Activated CD4-positive, alpha-beta T cell treated with anti-CD3 and anti-CD28 coated beads for 24 hours (primary cell): Measurements from ENCODE around the gene PRLHR.
A peak's percentile ranks its signal among the peaks of the same experiment; 100 is the strongest.
"Not testable (repeated sequence)": the region's sequence is repeated elsewhere in the genome, so short reads cannot be mapped to it uniquely, and the experiment has no call there.

Source experiments
- DNase-seq, 2 donors: peaks; one replicate each; pipeline ENCODE4 v3.0.0-alpha.2; 2020; ENCODE audit warnings: low read depth in 2 of 2

The PRLHR gene

DNA sequence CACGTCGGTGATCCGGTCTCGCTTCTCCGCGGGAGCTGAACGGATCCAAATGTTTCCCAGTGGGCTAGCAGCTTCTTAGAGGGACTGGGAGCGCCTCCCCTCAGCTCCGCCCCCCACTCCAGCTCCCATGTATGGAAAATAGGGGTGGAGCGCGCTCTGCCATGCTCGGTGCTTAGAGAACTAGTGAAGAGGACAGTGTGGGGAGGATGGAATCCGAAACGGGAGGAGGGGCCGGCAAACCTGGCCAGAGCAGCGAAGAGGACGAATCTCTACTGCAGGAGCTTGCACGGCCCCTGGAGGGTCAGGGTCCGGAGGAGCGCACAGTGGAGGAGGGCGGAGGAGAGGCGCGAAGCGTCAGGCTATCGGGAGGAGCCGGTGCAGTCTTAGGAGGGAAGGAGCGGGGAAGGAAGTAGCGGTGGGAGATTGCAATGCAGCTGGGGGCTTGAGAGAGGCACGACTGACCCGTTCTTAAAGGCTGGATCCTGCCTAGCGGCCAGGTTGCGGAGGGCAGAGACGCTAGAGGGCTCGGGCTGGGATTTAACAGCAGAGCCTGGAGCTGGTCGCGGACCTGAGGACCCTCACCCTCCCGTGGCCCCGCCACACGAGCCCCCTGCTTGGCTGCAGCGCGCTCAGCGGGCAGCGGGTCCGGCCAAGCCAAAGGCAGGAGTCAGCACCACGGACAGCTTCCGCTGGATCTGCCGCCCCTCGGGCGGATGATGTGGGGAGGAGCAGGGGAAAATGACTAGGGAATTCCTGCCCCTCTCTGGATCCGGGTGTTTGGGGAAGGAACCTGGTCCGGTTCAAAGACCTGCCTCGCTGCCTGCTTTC, at the start of gene PRLHR:
PRLHR (minus strand) TSS at position 51 of the 828 bp plus-strand sequence. CDS start 404 bp downstream, outside the sequence.
- DNase-seq = no peak

DNA sequence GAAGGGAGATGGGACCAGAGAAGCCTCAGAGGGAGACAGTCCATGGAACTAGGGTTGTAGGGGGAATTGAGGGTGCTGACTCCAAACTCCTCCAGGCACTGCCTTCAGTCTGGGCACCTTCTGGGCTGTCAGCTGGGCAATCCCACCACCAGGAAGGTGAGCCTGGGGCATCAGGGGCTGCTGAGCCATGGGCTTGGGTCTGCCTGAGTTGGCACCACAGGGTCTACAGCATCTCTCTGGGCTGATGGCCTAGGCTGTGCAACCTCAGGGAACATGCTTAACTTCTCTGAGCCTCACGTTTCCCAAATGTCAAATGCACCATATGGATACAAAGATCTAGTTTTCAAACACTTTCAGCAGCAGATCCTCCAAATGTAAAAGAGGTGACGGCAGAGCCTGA, 46.8 kb upstream of the PRLHR start:
- DNase-seq = no peak

DNA sequence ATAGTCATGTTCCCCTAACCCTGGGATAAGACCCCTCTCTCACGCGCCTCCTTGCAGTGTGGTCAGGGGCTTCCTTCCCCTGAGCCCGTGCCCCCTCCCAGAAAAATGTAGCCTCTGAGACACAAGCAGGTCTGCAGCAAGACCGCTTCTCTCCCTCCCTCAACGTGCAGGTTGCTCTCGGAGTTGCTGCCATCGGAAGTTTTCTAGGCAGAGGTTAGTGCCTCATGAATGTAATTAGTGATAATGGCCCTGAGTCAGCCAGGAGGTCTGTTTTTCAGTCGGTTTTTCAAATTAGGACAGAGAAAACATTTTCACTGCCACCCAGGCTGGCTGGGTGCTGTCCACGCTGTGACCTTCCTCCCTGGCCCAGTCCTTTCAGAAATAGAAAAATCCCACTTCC, 43.2 kb upstream of the PRLHR start:
- no peak for DNase-seq

GRCh38 chr10:118635674-118636402, 40.4 kb upstream of the PRLHR start:
- DNase-seq = no peak

GRCh38 chr10:118633786-118634185, 38.3 kb upstream of the PRLHR start:
- DNase-seq = no peak

GRCh38 chr10:118629211-118629610, 33.8 kb upstream of the PRLHR start:
- no peak for DNase-seq

DNA sequence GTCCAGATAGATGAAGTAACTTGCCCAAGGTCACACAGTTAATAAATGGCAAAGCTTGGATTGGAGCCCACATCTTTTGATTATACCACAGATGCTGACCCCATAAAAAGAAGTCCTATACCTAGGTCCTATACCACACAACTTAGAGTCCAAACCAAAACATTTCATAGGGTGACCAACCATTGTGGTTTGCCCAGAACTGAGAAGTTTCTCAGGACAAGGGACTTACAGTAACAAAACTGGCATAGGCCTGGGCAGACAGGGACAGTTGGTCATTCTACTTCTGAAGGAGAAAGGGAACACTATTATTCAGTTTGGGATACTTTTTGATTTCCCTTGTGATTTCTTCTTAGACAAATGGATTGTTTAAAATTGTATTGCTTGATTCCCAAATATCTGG, 32.9 kb upstream of the PRLHR start:
- DNase-seq = no peak

DNA sequence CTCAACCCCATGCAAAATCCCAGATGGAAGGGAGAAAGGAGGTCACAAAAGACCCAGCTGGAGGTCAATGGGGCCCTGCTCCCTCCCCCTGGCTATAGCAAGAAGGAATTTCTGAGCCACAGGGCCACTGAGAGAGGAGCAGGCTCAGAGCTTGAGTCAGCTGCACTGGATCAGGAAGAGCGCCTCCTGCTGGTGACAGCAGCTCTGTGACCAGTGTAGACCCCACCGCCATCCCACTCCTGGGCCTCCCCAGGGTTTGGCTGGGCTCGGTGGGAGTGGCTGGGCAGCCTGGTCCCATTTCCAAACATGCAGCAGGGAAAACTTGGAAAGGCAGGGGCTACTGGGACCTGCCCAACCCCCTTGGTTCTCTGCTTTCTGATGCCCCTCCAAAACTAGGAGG, 31.5 kb upstream of the PRLHR start:
- no peak for DNase-seq

DNA sequence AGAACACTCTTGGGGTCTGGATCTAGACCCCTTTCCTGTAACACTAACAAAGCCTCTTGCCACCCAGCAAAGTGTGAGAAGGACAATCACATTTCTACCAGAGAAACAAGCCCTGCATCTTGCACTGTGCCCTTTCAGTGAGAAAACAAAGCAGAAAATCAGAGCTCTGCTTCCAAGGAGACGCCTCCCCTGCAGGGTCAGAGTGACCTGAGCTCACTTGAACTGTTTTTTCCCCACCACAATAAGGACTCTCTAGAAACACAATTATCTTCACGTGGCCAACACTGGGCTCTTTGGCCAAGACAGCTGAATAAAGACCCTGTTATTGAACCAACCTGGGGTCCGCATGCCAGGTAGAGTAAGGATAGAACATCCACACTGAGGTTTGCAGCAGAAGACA, 30.1 kb upstream of the PRLHR start:
- DNase-seq = no peak

GRCh38 chr10:118624747-118625146, 29.3 kb upstream of the PRLHR start:
- no peak for DNase-seq

- DNase-seq = no peak
Measured at GRCh38 chr10:118621304-118621942, 26.0 kb upstream of the PRLHR start.

- not testable (repeated sequence) for DNase-seq
Measured at GRCh38 chr10:118613863-118614262, 18.4 kb upstream of the PRLHR start.

GRCh38 chr10:118610577-118610976, 15.1 kb upstream of the PRLHR start:
- no peak for DNase-seq

DNA sequence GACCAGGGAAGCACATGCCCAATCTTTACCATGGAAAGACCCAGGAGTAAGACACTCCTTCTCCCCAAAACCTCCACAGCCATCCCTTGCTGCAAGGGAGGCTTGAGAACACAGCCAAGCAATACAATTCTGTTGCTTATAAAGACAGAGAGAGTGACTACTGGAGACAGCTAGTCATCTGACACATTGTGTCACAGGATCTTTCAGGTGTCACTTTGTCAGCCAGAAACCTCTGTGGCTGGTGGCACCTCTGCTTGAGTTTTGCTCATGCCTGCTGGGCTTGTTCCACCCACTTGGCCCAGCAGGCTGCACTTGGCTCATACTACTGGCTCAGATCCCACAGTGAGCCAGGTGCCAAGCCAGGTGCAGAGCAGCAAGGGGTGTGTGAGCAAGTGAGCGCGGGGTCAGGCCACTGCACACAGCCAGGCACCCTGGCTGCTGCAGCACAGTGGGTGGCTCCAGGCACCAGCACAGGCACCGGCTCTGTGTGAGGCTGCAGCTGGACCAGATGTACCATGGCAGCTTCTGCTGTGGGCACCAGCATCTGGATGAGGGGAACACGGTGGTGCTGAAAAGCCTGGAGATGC, 12.4 kb upstream of the PRLHR start:
- no peak for DNase-seq

DNA sequence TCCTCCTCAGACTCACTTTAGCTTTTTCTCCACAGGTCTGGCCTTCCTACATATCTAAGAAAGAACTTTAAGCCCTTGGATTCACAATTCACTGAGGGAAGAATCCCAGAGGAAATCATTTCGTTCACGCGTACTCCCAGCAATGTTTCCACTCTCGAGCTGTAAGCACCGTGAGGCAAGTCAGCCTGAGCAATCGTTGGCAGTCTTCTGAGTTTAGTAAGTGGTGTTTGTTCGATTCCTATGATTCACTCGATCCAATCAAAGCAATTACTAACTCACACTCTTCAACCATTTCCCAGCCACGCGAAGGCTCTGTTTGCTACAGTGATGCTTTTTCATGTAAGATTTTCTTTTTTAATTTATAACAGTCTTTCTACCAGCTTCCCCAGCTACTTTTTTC, 10.2 kb upstream of the PRLHR start:
- no peak for DNase-seq

DNA sequence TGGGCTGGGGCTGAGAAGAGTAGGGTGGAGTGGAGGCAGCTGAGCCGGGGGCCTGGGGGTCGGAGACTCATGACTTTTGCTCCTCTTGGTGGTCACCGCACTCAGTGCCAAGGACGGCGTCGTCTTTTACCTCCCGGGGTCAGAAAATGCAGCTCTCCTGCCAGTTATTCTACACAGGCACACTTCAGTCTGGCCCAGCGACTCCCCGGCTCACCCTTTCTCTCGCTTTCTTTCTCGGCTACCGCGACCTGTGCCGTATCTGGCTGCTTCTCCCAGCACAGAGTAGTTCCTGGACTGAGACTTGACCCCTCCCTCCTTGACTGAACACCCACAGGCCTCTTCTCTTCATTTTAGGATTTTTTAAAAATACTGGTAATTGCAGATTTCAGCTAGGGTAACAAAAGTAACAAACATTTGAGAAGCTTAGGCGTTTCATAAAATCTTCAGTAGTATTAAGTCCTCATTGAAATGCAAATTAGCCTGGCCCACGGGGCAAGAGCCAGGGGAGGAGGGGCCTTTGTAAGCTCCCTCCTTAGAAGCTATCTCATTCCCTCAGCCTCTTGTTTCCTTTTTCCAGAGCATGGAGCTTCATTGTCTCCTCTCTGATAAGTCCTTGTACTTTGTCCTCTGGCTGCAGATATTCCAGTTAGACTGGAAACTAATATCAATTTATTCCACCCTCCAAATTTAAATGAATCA, 1.1 kb upstream of the PRLHR start:
- DNase-seq = no peak

GRCh38 chr10:118595064-118595420, 406 bp downstream of the PRLHR start:
- no peak for DNase-seq

- peak; percentile 4 to 16 for DNase-seq
Measured at GRCh38 chr10:118594392-118595063, 920 bp downstream of the PRLHR start.

DNA sequence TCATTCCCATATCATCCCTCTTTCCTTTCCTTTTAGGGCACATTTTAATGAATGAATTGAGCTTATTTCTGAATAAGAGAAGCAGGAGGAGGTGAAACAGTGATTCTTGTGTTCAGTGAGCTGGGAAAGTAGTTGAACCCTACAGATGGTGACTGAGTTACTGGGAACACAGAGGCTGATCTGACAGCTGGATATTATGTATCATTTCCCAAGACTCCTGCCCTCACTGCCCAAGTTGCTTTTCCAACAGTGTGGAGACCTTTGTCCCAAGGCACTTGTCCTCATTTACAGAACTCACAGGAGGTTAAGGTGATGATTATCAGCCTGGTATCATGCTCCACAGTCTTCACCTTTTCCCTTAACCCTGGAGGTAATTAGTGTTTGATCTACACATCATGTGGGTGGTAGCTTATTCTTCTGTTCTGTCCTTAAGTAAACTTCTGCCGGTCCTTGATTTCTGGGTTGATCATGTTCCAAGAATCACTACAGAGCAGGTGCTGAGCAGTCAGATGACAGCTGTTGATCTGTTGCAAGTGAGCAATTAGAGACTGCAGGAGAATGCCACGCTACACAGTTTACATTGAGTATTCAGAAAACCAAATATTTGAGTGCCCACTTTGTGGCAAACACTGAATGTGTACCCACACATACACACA, 2.6 kb downstream of the PRLHR start:
- no peak for DNase-seq

DNA sequence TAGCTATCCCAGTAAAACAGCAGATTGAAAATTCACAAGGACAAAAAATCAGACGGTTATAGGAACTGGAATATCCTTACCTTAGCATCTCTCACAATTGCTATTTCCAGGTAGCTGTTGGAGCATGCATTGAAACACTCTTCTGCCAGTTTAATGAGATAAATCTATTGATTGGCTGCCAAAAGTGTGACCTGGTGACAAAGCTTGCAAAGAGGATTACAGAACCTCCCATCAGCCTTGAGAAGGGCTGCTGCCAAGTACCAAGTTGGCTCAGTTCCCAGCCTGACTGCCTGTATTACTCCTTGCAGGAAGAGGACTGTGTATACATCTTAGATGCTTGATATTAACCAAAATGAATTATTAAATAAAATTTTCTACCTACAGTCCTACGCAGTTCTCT, 5.1 kb downstream of the PRLHR start:
- DNase-seq = no peak
